Ishikawa (cell line): ENCODE data around the gene TRIM2.

Experiments
- EP300 ChIP-seq: IDR thresholded peaks from 2 replicates; pipeline ENCODE4 v1.6.1; 2012; ENCODE audit warnings: borderline replicate concordance
- MAX ChIP-seq: IDR thresholded peaks from 2 replicates; pipeline ENCODE4 v1.6.1; 2012
- REST ChIP-seq: IDR thresholded peaks from 2 replicates; pipeline ENCODE4 v1.6.1; 2012; ENCODE audit warnings: low read depth, mild to moderate bottlenecking
- TCF12 ChIP-seq: IDR thresholded peaks from 2 replicates; pipeline ENCODE4 v1.6.1; 2012; ENCODE audit warnings: low read depth
- TEAD4 ChIP-seq: IDR thresholded peaks from 2 replicates; pipeline ENCODE4 v1.6.1; 2012

GRCh38 chr4:153364061-153364460 lies 159.8 kb downstream of the TRIM2 start:
- no peak for TF ChIP-seq TCF12
- no peak for TF ChIP-seq TEAD4
- TF ChIP-seq EP300, result no peak
- no peak for TF ChIP-seq REST
- no peak for TF ChIP-seq MAX
